Left lung (tissue), 10 donors: ENCODE measurements around the gene TRMT44. TPM values are rescaled to one million over a fixed set of nuclear protein-coding genes. Genes with fewer than 3 reads are reported as not detected.

Experiments used
- ATAC-seq: fragments of 200-7000 bp; cut with Tn5 transposase; one replicate; pipeline ENCODE4 v1.9.1; 2020; ENCODE audit warnings: moderate library complexity
- DNase-seq, 4 donors: peaks; one replicate each; pipeline ENCODE4 v3.0.0-alpha.2; 2013 to 2020
- H3K27ac ChIP-seq, 2 donors: fragments of 200-600 bp; sonication (generic) in 1 of 2; one replicate each; pipeline versions ENCODE4 v1.5.0 to v1.8.0; 2020 to 2021
- H3K27me3 ChIP-seq, 2 donors: fragments of 200-600 bp; sonication (generic) in 1 of 2; one replicate each; pipeline versions ENCODE4 v1.5.0 to v1.8.0; 2020 to 2021
- H3K36me3 ChIP-seq, 2 donors: fragments of 200-600 bp; sonication (generic) in 1 of 2; one replicate each; pipeline versions ENCODE4 v1.5.0 to v1.8.0; 2020 to 2021
- H3K4me1 ChIP-seq, 2 donors: fragments of 200-600 bp; one replicate each; pipeline ENCODE4 v1.8.0; 2021
- H3K4me3 ChIP-seq, 2 donors: fragments of 200-600 bp; sonication (generic) in 1 of 2; one replicate each; pipeline versions ENCODE4 v1.5.0 to v1.8.0; 2020 to 2021; ENCODE audit warnings: mild to moderate bottlenecking in 1 of 2
- H3K9me3 ChIP-seq, 2 donors: fragments of 200-600 bp; sonication (generic) in 1 of 2; one replicate each; pipeline versions ENCODE4 v1.5.0 to v1.8.0; 2020 to 2021
- CTCF ChIP-seq, 2 donors: fragments of 200-600 bp; sonication (generic) in 1 of 2; IDR thresholded peaks; one replicate each; pipeline versions ENCODE4 v1.5.0 to v1.8.0; 2021; ENCODE audit warnings: antibody characterized with exemption in 2 of 2
- intact Hi-C, 2 donors: fragments of 100-400 bp; cut with DNase I; formaldehyde crosslinking; loops; one replicate each; pipeline versions ENCODE4 v1.11.2 to v1.14.2; 2022
- polyA plus RNA-seq, 6 donors: library from polyadenylated mRNA; unstranded; fragments of 120-200 nt; gene quantifications; one replicate each; pipeline ENCODE4 v1.2.1, GENCODE V29; 2013; ENCODE audit not compliant: insufficient read length in 6 of 6
- total RNA-seq, 2 donors: library from RNA; stranded (reverse); fragmentation: NEBNext Ultra II Directional; extraction: Animal tissue kit (Norgen Biotek cat#: 25700); gene quantifications; one replicate each; pipeline ENCODE4 v1.2.1, GENCODE V29; 2021
- donor health status: DM: no; HTN: yes; CAD: no.
- donor health status: DM: no; HTN: no; CAD: no.

The TRMT44 gene
- total and polyA plus RNA-seq, 8 donors: 15.0 to 20.6 (median 19.1) TPM

GRCh38 chr4:8495803-8496202 is 55.2 kb downstream of the TRMT44 start:
- Histone ChIP-seq H3K27me3 (no peaks in the 10 kb centered on the region), H3K9me3 (peaks cover 0 to 2% of the 10 kb centered on the region in 2 donors), H3K4me3 (no peak overlapping the region), H3K36me3 (no peaks in the 10 kb centered on the region), H3K4me1 (no peaks in the 10 kb centered on the region), H3K27ac (no peak overlapping the region)
- ATAC-seq (no peak), DNase-seq (no peak)
- intact Hi-C loops: no loop called here
- TF ChIP-seq CTCF (IDR thresholded peaks at IDR 0.05): no peak

DNA sequence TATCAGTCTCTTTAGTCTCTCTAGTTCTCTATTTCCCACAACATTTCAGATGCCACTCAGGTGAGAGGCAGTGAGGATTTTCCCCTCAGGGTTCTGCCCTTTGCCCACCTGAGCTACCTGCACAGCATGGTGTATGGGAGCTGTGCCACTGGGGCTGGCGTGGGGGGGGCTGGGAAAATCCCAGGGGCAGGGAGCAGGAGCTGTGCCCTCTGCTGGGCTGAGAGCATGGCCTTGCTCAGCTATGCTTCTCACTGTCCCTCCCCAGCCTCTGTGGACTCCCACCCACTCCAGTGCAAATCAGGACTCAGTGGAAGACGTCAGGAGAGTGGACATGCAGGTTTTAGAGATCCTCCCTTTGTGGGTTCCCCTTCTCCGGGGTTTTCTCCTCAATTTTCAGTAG is 57.2 kb downstream of the TRMT44 start:
- no peak for TF ChIP-seq CTCF (IDR thresholded peaks at IDR 0.05)
- intact Hi-C loops: no loop called here
- no peak overlapping the region for H3K27ac ChIP-seq
- no peak for DNase-seq
- ATAC-seq: no peak
- H3K27me3 ChIP-seq: no peaks in the 10 kb centered on the region
- H3K36me3 ChIP-seq: no peaks in the 10 kb centered on the region
- peaks cover 0 to 2% of the 10 kb centered on the region in 2 donors for H3K9me3 ChIP-seq
- no peaks in the 10 kb centered on the region for H3K4me1 ChIP-seq
- H3K4me3 ChIP-seq: no peak overlapping the region

DNA sequence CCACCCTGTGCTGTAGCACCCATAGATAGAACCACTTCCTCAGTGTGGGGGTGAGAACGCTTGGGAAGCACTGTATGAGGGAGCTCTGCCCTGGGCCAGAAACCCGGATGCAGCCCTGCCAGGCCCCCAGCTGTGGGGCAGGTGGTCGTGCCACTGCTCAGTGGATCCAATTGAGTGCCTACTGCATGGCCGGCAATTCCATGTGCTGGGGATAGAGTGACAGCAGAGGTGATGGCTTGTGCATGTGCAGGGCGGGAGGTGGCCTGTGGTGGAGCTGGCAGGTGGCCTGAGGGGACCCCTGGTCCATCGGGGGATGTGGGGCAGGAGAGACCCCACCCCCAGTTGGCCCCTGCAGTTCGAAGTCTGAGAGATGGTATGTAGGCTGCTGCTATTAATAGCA is 60.4 kb downstream of the TRMT44 start:
- no peak overlapping the region for H3K27ac ChIP-seq
- no peak for DNase-seq
- no peak for ATAC-seq
- H3K36me3 ChIP-seq: no peaks in the 10 kb centered on the region
- H3K9me3 ChIP-seq: peaks cover 0 to 2% of the 10 kb centered on the region in 2 donors
- H3K4me3 ChIP-seq: no peak overlapping the region
- TF ChIP-seq CTCF (IDR thresholded peaks at IDR 0.05): no peak
- intact Hi-C loops: no loop called here
- no peaks in the 10 kb centered on the region for H3K27me3 ChIP-seq
- peaks cover 3 to 9% of the 10 kb centered on the region in 2 donors for H3K4me1 ChIP-seq

DNA sequence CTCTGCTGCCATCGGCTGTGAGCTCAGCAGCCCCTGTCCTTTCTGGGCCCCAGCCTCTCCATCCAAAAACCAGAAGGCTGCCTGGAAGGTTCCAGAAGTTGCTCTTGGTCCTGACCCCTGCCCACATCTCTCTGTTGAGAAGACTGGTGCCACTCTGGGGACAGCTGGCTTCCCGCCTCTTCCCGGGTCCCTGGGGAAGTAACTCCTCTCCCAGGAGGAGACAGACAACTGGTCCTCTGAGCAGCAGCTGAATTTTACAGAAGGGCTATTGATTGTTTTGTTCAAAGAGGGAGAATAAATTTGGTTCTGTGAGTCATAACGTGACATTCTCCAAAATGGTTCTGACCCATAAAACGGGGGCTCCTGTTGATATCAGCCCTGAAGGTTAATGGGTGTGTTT is 61.2 kb downstream of the TRMT44 start:
- Histone ChIP-seq H3K4me3 (no peak overlapping the region), H3K27me3 (no peaks in the 10 kb centered on the region), H3K4me1 (peaks cover 3 to 9% of the 10 kb centered on the region in 2 donors), H3K36me3 (no peaks in the 10 kb centered on the region), H3K9me3 (no peaks in the 10 kb centered on the region), H3K27ac (no peak overlapping the region)
- DNase-seq (no peak), ATAC-seq (no peak)
- intact Hi-C loops: no loop called here
- no peak for TF ChIP-seq CTCF (IDR thresholded peaks at IDR 0.05)

GRCh38 chr4:8502371-8502770 is 61.8 kb downstream of the TRMT44 start:
- Histone ChIP-seq H3K27me3 (no peaks in the 10 kb centered on the region), H3K4me1 (peaks cover 3 to 9% of the 10 kb centered on the region in 2 donors), H3K36me3 (no peaks in the 10 kb centered on the region), H3K4me3 (no peak overlapping the region), H3K27ac (no peak overlapping the region), H3K9me3 (no peaks in the 10 kb centered on the region)
- no peak for TF ChIP-seq CTCF (IDR thresholded peaks at IDR 0.05)
- intact Hi-C loops: no loop called here
- ATAC-seq (no peak), DNase-seq (no peak)
